GM19239 (cell line): ENCODE data around the gene STAT6.
A peak's percentile ranks its signal among the peaks of the same experiment; 100 is the strongest.

Experiments
- DNase-seq: peaks from one replicate; pipeline ENCODE4 v3.0.0; 2011; ENCODE audit warnings: low spot score; ENCODE audit not compliant: insufficient read length
- FAIRE-seq: peaks from 2 replicates; lab custom pipeline; 2011; peaks lifted over from hg19 to GRCh38; lab: Jason Lieb, UNC

STAT6 gene

GRCh38 chr12:57111031-57111734 is at the start of gene STAT6:
Gene STAT6, minus strand, starts transcription at chr12:57111362. Its CDS starts 3,084 bp downstream, at chr12:57108278.
- FAIRE-seq: peak; percentile 94
- DNase-seq: peak; percentile 65

GRCh38 chr12:57160741-57161140 is 49.6 kb upstream of the STAT6 start:
- no peak for DNase-seq
- no peak for FAIRE-seq

- DNase-seq (no peak), FAIRE-seq (no peak)
Measured at GRCh38 chr12:57160040-57160439, 48.9 kb upstream of the STAT6 start.

- DNase-seq (no peak), FAIRE-seq (no peak)
Measured at GRCh38 chr12:57159311-57159710, 48.1 kb upstream of the STAT6 start.

GRCh38 chr12:57158665-57159064 is 47.5 kb upstream of the STAT6 start:
- no peak for FAIRE-seq
- DNase-seq: no peak

GRCh38 chr12:57158186-57158585 is 47.0 kb upstream of the STAT6 start:
- DNase-seq (no peak), FAIRE-seq (no peak)

GRCh38 chr12:57157588-57158173 is 46.5 kb upstream of the STAT6 start:
- no peak for FAIRE-seq
- DNase-seq: no peak

- FAIRE-seq (no peak), DNase-seq (no peak)
Measured at GRCh38 chr12:57156701-57157403, 45.7 kb upstream of the STAT6 start.

- no peak for DNase-seq
- FAIRE-seq: no peak
Measured at GRCh38 chr12:57154804-57155434, 43.8 kb upstream of the STAT6 start.

GRCh38 chr12:57154076-57154475 is 42.9 kb upstream of the STAT6 start:
- no peak for FAIRE-seq

GRCh38 chr12:57153415-57153997 is 42.3 kb upstream of the STAT6 start:
- DNase-seq (no peak), FAIRE-seq (no peak)

More at GRCh38 chr12:57154076-57154475, 42.9 kb upstream of the STAT6 start:
- no peak for DNase-seq

- no peak for DNase-seq
- FAIRE-seq: no peak
Measured at GRCh38 chr12:57152639-57153038, 41.5 kb upstream of the STAT6 start.

- no peak for DNase-seq
- no peak for FAIRE-seq
Measured at GRCh38 chr12:57151741-57152630, 40.8 kb upstream of the STAT6 start.

GRCh38 chr12:57150400-57151000 is 39.3 kb upstream of the STAT6 start:
- FAIRE-seq: no peak
- DNase-seq: no peak

GRCh38 chr12:57149245-57149900 is 38.2 kb upstream of the STAT6 start:
- DNase-seq (no peak), FAIRE-seq (no peak)

- no peak for DNase-seq
- FAIRE-seq: no peak
Measured at GRCh38 chr12:57148469-57149244, 37.5 kb upstream of the STAT6 start.

- no peak for DNase-seq
- FAIRE-seq: no peak
Measured at GRCh38 chr12:57146961-57147944, 36.1 kb upstream of the STAT6 start, which contains the start of gene LRP1-AS. Gene LRP1-AS, minus strand, starts transcription at chr12:57147619.
